ENCODE results near the gene LAMA2. TPM values are rescaled to one million over a fixed set of nuclear protein-coding genes. Genes with fewer than 3 reads are reported as not detected.
"Not testable (repeated sequence)": the region's sequence is repeated elsewhere in the genome, so short reads cannot be mapped to it uniquely, and the experiment has no call there.

The LAMA2 gene
- total RNA-seq, 1 experiment from 2014 or later, result 0.28 TPM

- ChIA-PET CTCF (no interaction called here), POLR2A (no interaction called here)
- H3K4me3 ChIP-seq (ENCODE audit: low read depth in 2 of 2, low read length in 2 of 2), result no peak overlapping the region
- intact Hi-C loops (cut with micrococcal nuclease; ENCODE audit: unreplicated experiment), result no loop called here
- no peak overlapping the region for H3K27ac ChIP-seq (ENCODE audit: low read length)
- DNase-seq (ENCODE audit: low read depth, low spot score), result no peak
- BruUV-seq (replicated peaks), result no TSS peak
- in situ Hi-C loops (cut with HindIII; ENCODE audit: low pct_unique_long_range_greater_than_20kb, low sequenced_read_pairs), result no loop called here
- H3K27me3 ChIP-seq (ENCODE audit: control insufficient read depth, insufficient read depth, low read length), result no peaks in the 10 kb centered on the region
- H3K36me3 ChIP-seq (ENCODE audit: control insufficient read depth, insufficient read depth, low read length), result no peaks in the 10 kb centered on the region
- no peak for ATAC-seq
- no peaks in the 10 kb centered on the region for H3K4me1 ChIP-seq (ENCODE audit: control insufficient read depth, insufficient read depth, low read length)
- H3K9me3 ChIP-seq (ENCODE audit: control insufficient read depth, insufficient read depth, low read depth, low read length), result 0 out of 2 replicates have a peak, but pooled peaks cover 2% of the 10 kb centered on the region
- TF ChIP-seq SIN3A (IDR thresholded peaks at IDR 0.05; ENCODE audit: borderline replicate concordance, insufficient read depth, low read depth, low read length) (no peak), POLR2AphosphoS5 (IDR thresholded peaks at IDR 0.05; ENCODE audit: low read depth, low read length) (no peak)
- TF ChIP-seq, protein P1, sequence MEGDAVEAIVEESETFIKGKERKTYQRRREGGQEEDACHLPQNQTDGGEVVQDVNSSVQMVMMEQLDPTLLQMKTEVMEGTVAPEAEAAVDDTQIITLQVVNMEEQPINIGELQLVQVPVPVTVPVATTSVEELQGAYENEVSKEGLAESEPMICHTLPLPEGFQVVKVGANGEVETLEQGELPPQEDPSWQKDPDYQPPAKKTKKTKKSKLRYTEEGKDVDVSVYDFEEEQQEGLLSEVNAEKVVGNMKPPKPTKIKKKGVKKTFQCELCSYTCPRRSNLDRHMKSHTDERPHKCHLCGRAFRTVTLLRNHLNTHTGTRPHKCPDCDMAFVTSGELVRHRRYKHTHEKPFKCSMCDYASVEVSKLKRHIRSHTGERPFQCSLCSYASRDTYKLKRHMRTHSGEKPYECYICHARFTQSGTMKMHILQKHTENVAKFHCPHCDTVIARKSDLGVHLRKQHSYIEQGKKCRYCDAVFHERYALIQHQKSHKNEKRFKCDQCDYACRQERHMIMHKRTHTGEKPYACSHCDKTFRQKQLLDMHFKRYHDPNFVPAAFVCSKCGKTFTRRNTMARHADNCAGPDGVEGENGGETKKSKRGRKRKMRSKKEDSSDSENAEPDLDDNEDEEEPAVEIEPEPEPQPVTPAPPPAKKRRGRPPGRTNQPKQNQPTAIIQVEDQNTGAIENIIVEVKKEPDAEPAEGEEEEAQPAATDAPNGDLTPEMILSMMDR (IDR thresholded peaks at IDR 0.05), result no peak
Observed at GRCh38 chr6:129047834-129048233, 164.9 kb downstream of the LAMA2 start.

DNA sequence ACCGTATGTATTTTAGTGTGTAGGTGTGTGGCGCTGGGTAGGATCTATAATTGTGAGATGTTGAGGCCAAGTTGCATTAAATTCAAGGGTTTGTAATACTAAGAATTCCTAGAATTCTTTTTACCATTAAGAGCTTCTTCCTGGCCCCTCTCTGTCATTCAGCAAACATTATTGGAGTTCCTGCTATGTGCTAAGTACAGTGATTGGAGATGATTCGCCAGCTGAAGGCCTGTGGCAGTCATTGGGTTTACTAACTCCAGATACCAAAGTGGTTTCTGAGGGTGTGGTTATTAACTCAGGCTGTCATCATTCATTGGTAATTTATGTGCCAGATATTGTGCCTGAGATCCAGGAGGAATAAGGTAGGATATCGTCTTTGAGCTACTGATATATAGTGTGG lies 167.1 kb downstream of the LAMA2 start:
- Histone ChIP-seq H3K4me3 (ENCODE audit: low read depth in 2 of 2, low read length in 2 of 2) (no peak overlapping the region), H3K9me3 (ENCODE audit: control insufficient read depth, insufficient read depth, low read depth, low read length) (no peaks in the 10 kb centered on the region), H3K4me1 (ENCODE audit: control insufficient read depth, insufficient read depth, low read length) (no peaks in the 10 kb centered on the region), H3K36me3 (ENCODE audit: control insufficient read depth, insufficient read depth, low read length) (no peaks in the 10 kb centered on the region), H3K27ac (ENCODE audit: low read length) (no peak overlapping the region), H3K27me3 (ENCODE audit: control insufficient read depth, insufficient read depth, low read length) (no peaks in the 10 kb centered on the region)
- ATAC-seq (no peak), DNase-seq (ENCODE audit: low read depth, low spot score) (no peak)
- BruUV-seq (replicated peaks), result no TSS peak
- in situ Hi-C loops (cut with HindIII; ENCODE audit: low pct_unique_long_range_greater_than_20kb, low sequenced_read_pairs) (no loop called here), intact Hi-C loops (cut with micrococcal nuclease; ENCODE audit: unreplicated experiment) (no loop called here)
- CTCF ChIA-PET, result no interaction called here
- TF ChIP-seq, protein P1 (IDR thresholded peaks at IDR 0.05), result no peak
- POLR2A ChIA-PET, result no interaction called here

GRCh38 chr6:129053143-129053542 lies 170.2 kb downstream of the LAMA2 start:
- H3K27me3 ChIP-seq (ENCODE audit: control insufficient read depth, insufficient read depth, low read length); CTCF ChIA-PET; H3K4me3 ChIP-seq (ENCODE audit: low read depth in 2 of 2, low read length in 2 of 2); intact Hi-C loops (cut with micrococcal nuclease; ENCODE audit: unreplicated experiment); BruUV-seq (replicated peaks); in situ Hi-C loops (cut with HindIII; ENCODE audit: low pct_unique_long_range_greater_than_20kb, low sequenced_read_pairs); H3K9me3 ChIP-seq (ENCODE audit: control insufficient read depth, insufficient read depth, low read depth, low read length); DNase-seq (ENCODE audit: low read depth, low spot score); H3K4me1 ChIP-seq (ENCODE audit: control insufficient read depth, insufficient read depth, low read length); ATAC-seq; H3K36me3 ChIP-seq (ENCODE audit: control insufficient read depth, insufficient read depth, low read length); POLR2A ChIA-PET; H3K27ac ChIP-seq (ENCODE audit: low read length): not testable (repeated sequence)

- DNase-seq (ENCODE audit: low read depth, low spot score), result no peak
- no peaks in the 10 kb centered on the region for H3K27me3 ChIP-seq (ENCODE audit: control insufficient read depth, insufficient read depth, low read length)
- no peak overlapping the region for H3K4me3 ChIP-seq (ENCODE audit: low read depth in 2 of 2, low read length in 2 of 2)
- H3K27ac ChIP-seq (ENCODE audit: low read length), result no peak overlapping the region
- no peaks in the 10 kb centered on the region for H3K9me3 ChIP-seq (ENCODE audit: control insufficient read depth, insufficient read depth, low read depth, low read length)
- no peaks in the 10 kb centered on the region for H3K4me1 ChIP-seq (ENCODE audit: control insufficient read depth, insufficient read depth, low read length)
- no TSS peak for BruUV-seq (replicated peaks)
- no peaks in the 10 kb centered on the region for H3K36me3 ChIP-seq (ENCODE audit: control insufficient read depth, insufficient read depth, low read length)
- TF ChIP-seq, protein P1 (IDR thresholded peaks at IDR 0.05), result no peak
- TF ChIP-seq SIN3A (IDR thresholded peaks at IDR 0.05; ENCODE audit: borderline replicate concordance, insufficient read depth, low read depth, low read length) (no peak), TCF7L2 (IDR thresholded peaks at IDR 0.05; ENCODE audit: low read depth, low read length) (no peak), POLR2AphosphoS5 (IDR thresholded peaks at IDR 0.05; ENCODE audit: low read depth, low read length) (no peak)
- TF ChIP-seq, protein P2, sequence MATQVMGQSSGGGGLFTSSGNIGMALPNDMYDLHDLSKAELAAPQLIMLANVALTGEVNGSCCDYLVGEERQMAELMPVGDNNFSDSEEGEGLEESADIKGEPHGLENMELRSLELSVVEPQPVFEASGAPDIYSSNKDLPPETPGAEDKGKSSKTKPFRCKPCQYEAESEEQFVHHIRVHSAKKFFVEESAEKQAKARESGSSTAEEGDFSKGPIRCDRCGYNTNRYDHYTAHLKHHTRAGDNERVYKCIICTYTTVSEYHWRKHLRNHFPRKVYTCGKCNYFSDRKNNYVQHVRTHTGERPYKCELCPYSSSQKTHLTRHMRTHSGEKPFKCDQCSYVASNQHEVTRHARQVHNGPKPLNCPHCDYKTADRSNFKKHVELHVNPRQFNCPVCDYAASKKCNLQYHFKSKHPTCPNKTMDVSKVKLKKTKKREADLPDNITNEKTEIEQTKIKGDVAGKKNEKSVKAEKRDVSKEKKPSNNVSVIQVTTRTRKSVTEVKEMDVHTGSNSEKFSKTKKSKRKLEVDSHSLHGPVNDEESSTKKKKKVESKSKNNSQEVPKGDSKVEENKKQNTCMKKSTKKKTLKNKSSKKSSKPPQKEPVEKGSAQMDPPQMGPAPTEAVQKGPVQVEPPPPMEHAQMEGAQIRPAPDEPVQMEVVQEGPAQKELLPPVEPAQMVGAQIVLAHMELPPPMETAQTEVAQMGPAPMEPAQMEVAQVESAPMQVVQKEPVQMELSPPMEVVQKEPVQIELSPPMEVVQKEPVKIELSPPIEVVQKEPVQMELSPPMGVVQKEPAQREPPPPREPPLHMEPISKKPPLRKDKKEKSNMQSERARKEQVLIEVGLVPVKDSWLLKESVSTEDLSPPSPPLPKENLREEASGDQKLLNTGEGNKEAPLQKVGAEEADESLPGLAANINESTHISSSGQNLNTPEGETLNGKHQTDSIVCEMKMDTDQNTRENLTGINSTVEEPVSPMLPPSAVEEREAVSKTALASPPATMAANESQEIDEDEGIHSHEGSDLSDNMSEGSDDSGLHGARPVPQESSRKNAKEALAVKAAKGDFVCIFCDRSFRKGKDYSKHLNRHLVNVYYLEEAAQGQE (IDR thresholded peaks at IDR 0.05; ENCODE audit: insufficient read depth in 1 of 2, low read depth in 2 of 2, low read length in 1 of 2), result no peak
- in situ Hi-C loops (cut with HindIII; ENCODE audit: low pct_unique_long_range_greater_than_20kb, low sequenced_read_pairs), result no loop called here
- ChIA-PET CTCF (no interaction called here), POLR2A (no interaction called here)
- intact Hi-C loops (cut with micrococcal nuclease; ENCODE audit: unreplicated experiment), result no loop called here
- no peak for ATAC-seq
Observed at GRCh38 chr6:129055796-129056195, 172.9 kb downstream of the LAMA2 start.
